Colonic mucosa (tissue), 4 donors: ENCODE data around the gene DUS4L. TPM values are rescaled to one million over a fixed set of nuclear protein-coding genes. Genes with fewer than 3 reads are reported as not detected.

Experiments used
- DNase-seq: peaks from one replicate; pipeline ENCODE4 v3.0.0-alpha.2; 2020
- H3K27ac ChIP-seq: fragments of 200-600 bp; one replicate; pipeline ENCODE4 v1.8.0; 2021
- H3K27me3 ChIP-seq: fragments of 200-600 bp; one replicate; pipeline ENCODE4 v1.8.0; 2021
- H3K36me3 ChIP-seq: fragments of 200-600 bp; one replicate; pipeline ENCODE4 v1.8.0; 2021
- H3K4me1 ChIP-seq: fragments of 200-600 bp; one replicate; pipeline ENCODE4 v1.8.0; 2021; ENCODE audit warnings: mild to moderate bottlenecking
- H3K4me3 ChIP-seq: fragments of 200-600 bp; one replicate; pipeline ENCODE4 v1.8.0; 2021
- H3K9ac ChIP-seq, 2 donors: one replicate each; pipeline ENCODE4 v1.7.0; 2013; ENCODE audit warnings: control low read depth in 2 of 2, low read depth in 2 of 2, low read length in 2 of 2
- H3K9me3 ChIP-seq: fragments of 200-600 bp; one replicate; pipeline ENCODE4 v1.8.0; 2021
- intact Hi-C: fragments of 100-400 bp; cut with DNase I; formaldehyde crosslinking; loops from one replicate; pipeline ENCODE4 v1.14.1; 2022
- total RNA-seq, 2 donors: library from RNA; stranded (reverse); fragmentation: NEBNext Ultra II Directional in 1 of 2; extraction: Animal tissue kit (Norgen Biotek cat#: 25700) in 1 of 2; gene quantifications; one replicate each; pipeline ENCODE4 v1.2.1, GENCODE V29; 2021
- TF ChIP-seq, protein P1 (sequence below): fragments of 200-600 bp; IDR thresholded peaks from one replicate; pipeline ENCODE4 v1.8.0; 2022; ENCODE audit warnings: antibody characterized with exemption, mild to moderate bottlenecking
- donor health status: healthy.
- donor health status: DM: no; HTN: no; CAD: no.
- donor health status: DM: no; HTN: no; CAD: no.

The DUS4L gene
- total RNA-seq, 2 donors from 2014 or later = 3.7 to 5.7 TPM

DNA sequence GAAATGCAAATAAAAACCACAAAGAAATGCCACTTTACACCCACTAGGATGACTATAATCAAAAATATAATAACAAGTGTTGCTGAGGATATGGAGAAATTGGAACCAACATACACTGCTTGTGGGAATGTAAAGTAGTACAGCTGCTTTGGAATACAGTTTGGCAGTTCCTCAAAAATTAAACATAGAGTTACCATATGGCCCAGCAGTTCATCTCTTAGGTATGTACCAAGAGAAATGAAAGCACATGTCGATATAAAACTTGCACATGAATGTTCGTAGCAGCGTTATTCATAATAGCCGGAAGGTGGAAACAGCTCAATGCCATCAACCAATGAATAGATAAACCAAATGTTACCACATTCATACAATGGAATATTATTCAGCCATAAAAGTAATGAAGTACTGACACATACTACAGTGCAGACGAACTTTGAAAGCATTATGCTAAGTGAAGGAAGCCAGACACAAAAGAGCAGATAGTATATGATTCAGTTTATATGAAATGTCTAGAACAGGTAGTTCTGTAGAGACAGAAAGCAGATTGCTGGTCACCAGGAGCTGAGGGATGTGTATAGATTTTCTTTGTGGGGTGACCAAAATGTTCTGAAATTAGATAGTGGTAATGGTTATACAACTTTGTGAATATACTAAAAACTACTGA, 28.7 kb downstream of the DUS4L start:
- Histone ChIP-seq H3K4me1 (no peaks in the 10 kb centered on the region), H3K9ac (no peak overlapping the region), H3K27me3 (no peaks in the 10 kb centered on the region), H3K36me3 (no peaks in the 10 kb centered on the region), H3K4me3 (no peak overlapping the region), H3K27ac (no peak overlapping the region), H3K9me3 (no peaks in the 10 kb centered on the region)
- TF ChIP-seq, protein P1, sequence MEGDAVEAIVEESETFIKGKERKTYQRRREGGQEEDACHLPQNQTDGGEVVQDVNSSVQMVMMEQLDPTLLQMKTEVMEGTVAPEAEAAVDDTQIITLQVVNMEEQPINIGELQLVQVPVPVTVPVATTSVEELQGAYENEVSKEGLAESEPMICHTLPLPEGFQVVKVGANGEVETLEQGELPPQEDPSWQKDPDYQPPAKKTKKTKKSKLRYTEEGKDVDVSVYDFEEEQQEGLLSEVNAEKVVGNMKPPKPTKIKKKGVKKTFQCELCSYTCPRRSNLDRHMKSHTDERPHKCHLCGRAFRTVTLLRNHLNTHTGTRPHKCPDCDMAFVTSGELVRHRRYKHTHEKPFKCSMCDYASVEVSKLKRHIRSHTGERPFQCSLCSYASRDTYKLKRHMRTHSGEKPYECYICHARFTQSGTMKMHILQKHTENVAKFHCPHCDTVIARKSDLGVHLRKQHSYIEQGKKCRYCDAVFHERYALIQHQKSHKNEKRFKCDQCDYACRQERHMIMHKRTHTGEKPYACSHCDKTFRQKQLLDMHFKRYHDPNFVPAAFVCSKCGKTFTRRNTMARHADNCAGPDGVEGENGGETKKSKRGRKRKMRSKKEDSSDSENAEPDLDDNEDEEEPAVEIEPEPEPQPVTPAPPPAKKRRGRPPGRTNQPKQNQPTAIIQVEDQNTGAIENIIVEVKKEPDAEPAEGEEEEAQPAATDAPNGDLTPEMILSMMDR = no peak
- intact Hi-C loops = no loop called here
- DNase-seq = no peak

DNA sequence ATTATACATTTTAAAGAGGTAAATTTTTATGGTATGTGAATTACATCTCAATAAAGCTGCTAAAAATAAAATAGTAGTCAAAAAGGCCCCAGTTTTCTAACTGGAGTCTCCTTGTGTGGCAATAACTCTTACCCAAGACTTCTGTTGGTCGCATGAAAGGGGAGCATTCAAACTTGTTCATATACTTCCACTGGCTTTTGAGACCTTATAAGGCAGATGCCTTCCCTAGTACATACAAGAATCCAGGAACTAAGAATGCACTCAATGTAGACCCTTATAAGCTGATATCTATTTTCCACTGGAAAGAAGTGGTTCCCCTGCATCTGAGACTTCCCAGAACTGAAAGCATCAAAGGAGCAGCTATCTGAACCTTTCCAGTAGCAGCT, 29.2 kb downstream of the DUS4L start:
- no peaks in the 10 kb centered on the region for H3K36me3 ChIP-seq
- no peak for DNase-seq
- no peak overlapping the region for H3K27ac ChIP-seq
- no peaks in the 10 kb centered on the region for H3K4me1 ChIP-seq
- TF ChIP-seq, protein P1 = no peak
- intact Hi-C loops = no loop called here
- no peak overlapping the region for H3K9ac ChIP-seq
- H3K27me3 ChIP-seq = no peaks in the 10 kb centered on the region
- no peak overlapping the region for H3K4me3 ChIP-seq
- no peaks in the 10 kb centered on the region for H3K9me3 ChIP-seq

DNA sequence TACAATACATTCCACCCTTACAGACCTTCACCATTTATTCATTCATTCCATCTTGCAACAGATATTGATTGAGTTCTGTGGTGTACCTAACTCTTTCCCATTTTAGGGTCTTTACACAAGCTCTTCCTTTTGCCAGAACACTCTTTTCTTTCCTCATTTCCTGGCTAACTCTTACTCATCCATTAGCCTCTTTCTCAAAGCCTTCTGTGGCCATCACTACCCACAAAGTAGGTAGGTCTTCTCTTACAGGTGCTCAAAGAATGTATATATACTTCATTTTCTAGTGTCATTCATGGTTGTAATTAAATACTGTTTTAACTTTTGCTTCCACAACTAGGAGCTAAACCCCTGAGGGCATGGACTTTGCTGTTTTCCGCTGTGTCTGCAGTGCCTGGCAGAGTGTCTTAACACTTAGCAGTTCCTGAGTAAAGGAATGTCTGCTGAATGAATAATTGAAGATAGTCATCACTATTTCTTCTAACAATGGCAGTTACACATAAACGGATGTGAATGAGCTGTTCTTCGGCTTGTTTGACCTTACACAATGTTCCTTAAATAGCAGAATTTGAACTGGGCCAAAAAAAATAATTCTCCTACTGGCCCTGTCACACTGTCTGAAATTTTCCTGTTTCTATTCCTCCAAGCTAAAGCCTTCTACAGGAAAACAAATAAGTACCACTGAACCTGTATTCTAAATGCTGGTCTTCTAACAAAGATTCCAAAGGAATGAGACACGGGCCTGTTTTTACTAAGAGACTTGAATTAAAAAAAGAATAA, 31.4 kb downstream of the DUS4L start:
- H3K4me1 ChIP-seq = no peaks in the 10 kb centered on the region
- TF ChIP-seq, protein P1 = no peak
- H3K9me3 ChIP-seq = no peaks in the 10 kb centered on the region
- no peaks in the 10 kb centered on the region for H3K36me3 ChIP-seq
- H3K27me3 ChIP-seq = no peaks in the 10 kb centered on the region
- no peak overlapping the region for H3K9ac ChIP-seq
- no peak overlapping the region for H3K27ac ChIP-seq
- H3K4me3 ChIP-seq = no peak overlapping the region
- DNase-seq = no peak
- intact Hi-C loops = no loop called here

DNA sequence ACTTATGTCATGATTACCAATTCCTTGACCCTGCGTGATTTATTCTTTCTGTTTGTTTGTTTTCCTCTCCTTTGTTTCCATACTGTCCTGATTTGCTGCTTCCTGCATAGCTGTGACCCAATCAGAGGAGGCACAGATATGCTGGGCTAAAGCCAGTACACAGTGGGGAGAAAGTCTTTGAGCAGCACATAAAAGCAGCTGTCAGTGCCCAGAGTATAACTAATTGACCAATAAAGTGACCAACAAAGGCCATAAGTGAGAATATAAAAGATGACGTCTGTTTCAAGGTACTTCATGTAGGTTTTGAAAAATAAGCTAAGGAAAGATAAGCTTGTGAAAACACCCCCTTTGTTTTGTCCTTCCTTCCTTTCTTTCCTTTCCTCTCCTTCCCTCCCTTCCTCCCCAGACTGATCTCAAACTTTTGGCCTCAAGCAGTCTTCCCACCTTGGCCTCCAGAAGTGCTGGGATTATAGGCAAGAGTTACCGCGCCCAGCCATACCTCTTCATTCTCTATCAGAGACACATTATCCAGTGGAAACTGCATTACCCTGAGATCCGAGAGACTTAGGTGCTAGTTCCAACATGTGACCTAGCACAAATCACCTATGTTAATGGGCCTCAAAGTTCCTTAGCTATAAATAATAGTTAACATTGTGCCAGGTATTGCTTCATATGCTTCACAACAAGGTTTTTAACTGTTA, 33.3 kb downstream of the DUS4L start:
- TF ChIP-seq, protein P1 = no peak
- H3K36me3 ChIP-seq = no peaks in the 10 kb centered on the region
- DNase-seq = no peak
- H3K9me3 ChIP-seq = no peaks in the 10 kb centered on the region
- H3K27ac ChIP-seq = no peak overlapping the region
- H3K4me3 ChIP-seq = no peak overlapping the region
- intact Hi-C loops = no loop called here
- H3K27me3 ChIP-seq = no peaks in the 10 kb centered on the region
- H3K9ac ChIP-seq = no peak overlapping the region
- H3K4me1 ChIP-seq = no peaks in the 10 kb centered on the region

DNA sequence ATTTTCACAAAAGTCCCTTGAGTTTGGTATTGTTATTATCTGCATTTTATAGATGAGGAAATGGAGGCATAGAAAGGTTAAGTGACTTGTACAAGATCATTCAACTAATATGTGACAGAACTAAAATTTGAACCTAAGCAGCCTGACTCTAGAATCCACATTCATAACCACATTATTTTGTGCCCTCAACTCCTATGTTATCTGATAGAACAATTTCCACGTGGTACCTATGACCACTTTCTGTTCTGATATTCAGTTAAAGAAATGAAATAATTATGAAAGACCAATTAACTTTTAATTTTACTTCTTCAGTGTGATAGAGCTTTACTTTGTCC, 33.8 kb downstream of the DUS4L start:
- no peaks in the 10 kb centered on the region for H3K9me3 ChIP-seq
- no peaks in the 10 kb centered on the region for H3K36me3 ChIP-seq
- TF ChIP-seq, protein P1 = no peak
- intact Hi-C loops = no loop called here
- no peak for DNase-seq
- no peak overlapping the region for H3K27ac ChIP-seq
- H3K27me3 ChIP-seq = no peaks in the 10 kb centered on the region
- H3K9ac ChIP-seq = no peak overlapping the region
- H3K4me3 ChIP-seq = no peak overlapping the region
- H3K4me1 ChIP-seq = no peaks in the 10 kb centered on the region
